K562 (cell line): Measurements from ENCODE around the gene ADIPOR2. TPM values are rescaled to one million over a fixed set of nuclear protein-coding genes. Genes with fewer than 3 reads are reported as not detected.
A peak's percentile ranks its signal among the peaks of the same experiment; 100 is the strongest.

Experiments
- ARID1B ChIP-seq: fragments of 450-650 bp; IDR thresholded peaks from 2 replicates; pipeline ENCODE4 v1.6.1; 2016; ENCODE audit warnings: antibody characterized with exemption, mild to moderate bottlenecking, inconsistent platforms
- ARID3B ChIP-seq: fragments of 250-450 bp; sonication (Bioruptor Pico); IDR thresholded peaks from 2 replicates; pipeline ENCODE4 v1.4.0; 2020; ENCODE audit warnings: borderline replicate concordance
- CAMTA2 ChIP-seq: fragments of 250-450 bp; sonication (Bioruptor Pico); conservative IDR thresholded peaks from 2 replicates; pipeline ENCODE4 v1.5.1; 2022
- CBFA2T3 ChIP-seq: fragments of 450-650 bp; IDR thresholded peaks from 2 replicates; pipeline ENCODE4 v1.6.1; 2017
- CREM ChIP-seq: IDR thresholded peaks from 2 replicates; pipeline ENCODE4 v1.6.1; 2014; ENCODE audit warnings: antibody characterized with exemption, low read depth
- E4F1 ChIP-seq: fragments of 250-450 bp; sonication (Bioruptor Pico); IDR thresholded peaks from 2 replicates; pipeline ENCODE4 v1.5.0; 2021; ENCODE audit warnings: mild to moderate bottlenecking, borderline replicate concordance
- ETV5 ChIP-seq: sonication (generic); formaldehyde crosslinking; IDR thresholded peaks from 2 replicates; pipeline ENCODE4 v1.4.0; 2020; ENCODE audit warnings: low read depth, mild to moderate bottlenecking, missing genetic modification reagents
- HMG20A ChIP-seq: fragments of 450-650 bp; formaldehyde crosslinking; conservative IDR thresholded peaks from 2 replicates; pipeline ENCODE4 v1.4.0; 2020; ENCODE audit warnings: mild to moderate bottlenecking, mixed read lengths
- L3MBTL2 ChIP-seq: fragments of 450-650 bp; IDR thresholded peaks from 2 replicates; pipeline ENCODE4 v1.6.1; 2016; ENCODE audit warnings: mild to moderate bottlenecking, moderate library complexity
- LCOR ChIP-seq: sonication (generic); formaldehyde crosslinking; IDR thresholded peaks from 2 replicates; pipeline ENCODE4 v1.8.0; 2022; ENCODE audit warnings: mild to moderate bottlenecking, missing genetic modification reagents
- MAFK ChIP-seq: IDR thresholded peaks from 2 replicates; pipeline ENCODE4 v1.6.1; 2011; ENCODE audit warnings: low read length, improper control_type of control experiment
- MBD2 ChIP-seq: sonication (generic); IDR thresholded peaks from 2 replicates; pipeline ENCODE4 v1.6.1; 2016; ENCODE audit warnings: low read depth, borderline replicate concordance
- PYGO2 ChIP-seq: fragments of 450-650 bp; IDR thresholded peaks from 2 replicates; pipeline ENCODE4 v1.6.1; 2016; ENCODE audit warnings: mild to moderate bottlenecking, missing genetic modification characterization, moderate library complexity, missing compliant biosample characterization
- RCOR1 ChIP-seq, 2 experiments: IDR thresholded peaks; 2 replicates each; pipeline ENCODE4 v1.6.1; 2012; ENCODE audit warnings: low read depth in 2 of 2, low read length in 2 of 2, borderline replicate concordance in 1 of 2, improper control_type of control experiment in 1 of 2
- SUPT5H ChIP-seq: fragments of 450-650 bp; IDR thresholded peaks from 2 replicates; pipeline ENCODE4 v1.6.1; 2016
- TAF9B ChIP-seq: fragments of 450-650 bp; IDR thresholded peaks from 2 replicates; pipeline ENCODE4 v1.6.1; 2018; ENCODE audit warnings: mild to moderate bottlenecking; ENCODE audit not compliant: partially characterized antibody
- ZBTB26 ChIP-seq: fragments of 450-650 bp; formaldehyde crosslinking; IDR thresholded peaks from 2 replicates; pipeline ENCODE4 v1.4.0; 2022; ENCODE audit warnings: missing genetic modification characterization
- ZBTB33 ChIP-seq: sonication (generic); formaldehyde crosslinking; IDR thresholded peaks from 2 replicates; pipeline ENCODE4 v1.8.1; 2023; ENCODE audit warnings: mild to moderate bottlenecking, missing genetic modification reagents
- ZFX ChIP-seq: sonication (generic); formaldehyde crosslinking; IDR thresholded peaks from 2 replicates; pipeline ENCODE4 v1.8.0; 2022; ENCODE audit warnings: mild to moderate bottlenecking, missing genetic modification reagents, moderate library complexity
- ZNF398 ChIP-seq: fragments of 250-450 bp; sonication (Bioruptor Pico); IDR thresholded peaks from 2 replicates; pipeline ENCODE4 v1.8.0; 2021; ENCODE audit warnings: moderate library complexity, mild to moderate bottlenecking, inconsistent platforms
- polyA plus RNA-seq, 8 experiments: library from polyadenylated mRNA; depleted of rRNA in 4 of 8; stranded (reverse) in 5 of 8; unstranded in 3 of 8; fragments of >200 nt; fragmentation: Nextera tagmentation in 2 of 8; fragmentation: Illumina TruSeq in 1 of 8; extraction: Ambion mirVana in 2 of 8; extraction: Trizol in 1 of 8; gene quantifications; 2 replicates each; pipeline versions ENCODE4 v1.2.1 to v1.2.3, GENCODE V29; 2011 to 2014; ENCODE audit warnings: inconsistent platforms in 1 of 8, missing spikeins in 1 of 8
- total RNA-seq, 7 experiments: library from RNA; depleted of rRNA in 6 of 7; stranded (reverse); fragments of >200 nt in 6 of 7; fragmentation: Illumina TruSeq in 2 of 7; extraction: Trizol in 2 of 7; gene quantifications; 2 replicates each; pipeline versions ENCODE4 v1.2.1 to v1.2.3, GENCODE V29; 2011 to 2021; ENCODE audit warnings: low replicate concordance in 1 of 7

The ADIPOR2 gene
- total and polyA plus RNA-seq, 9 of the 15 experiments (the other 6 are each of a cell fraction or from before 2014, with no cell fraction given), result 10.9 to 63.5 (median 46.0) TPM

GRCh38 chr12:1662761-1663439 is 28.0 kb upstream of the ADIPOR2 start (continued):
- TF ChIP-seq E4F1, result no peak
- no peak for TF ChIP-seq PYGO2 (tag)
- TF ChIP-seq TAF9B, result no peak
- TF ChIP-seq LCOR (CRISPR knock-in tag), result peak; percentile 36; the same call in 1 of the 2 replicates
- no peak for TF ChIP-seq ZNF398 (CRISPR knock-in tag)
- TF ChIP-seq MBD2, result no peak
- TF ChIP-seq ARID3B (CRISPR knock-in tag), result no peak
- 0 out of 4 replicates have a peak, but pooled peaks of 1 of the 2 experiments have one; percentile 8 for TF ChIP-seq RCOR1 (IDR thresholded peaks at IDR 0.05; ENCODE audit: borderline replicate concordance in 1 of 2, low read depth in 2 of 2, low read length in 2 of 2)
- TF ChIP-seq CBFA2T3, result peak; percentile 72
- TF ChIP-seq MAFK, result no peak
- peak; percentile 65; the same call in 1 of the 2 replicates for TF ChIP-seq ZBTB33
- no peak for TF ChIP-seq ZBTB26 (CRISPR knock-in tag)
- TF ChIP-seq L3MBTL2, result peak; percentile 77
- no peak for TF ChIP-seq ETV5 (CRISPR knock-in tag)
- TF ChIP-seq CAMTA2 (CRISPR knock-in tag), result no peak
- TF ChIP-seq SUPT5H, result 0 out of 2 replicates have a peak, but pooled peaks have one; percentile 15
- peak; percentile 63 for TF ChIP-seq ARID1B
- TF ChIP-seq CREM, result 0 out of 2 replicates have a peak, but pooled peaks have one; percentile 22
- TF ChIP-seq HMG20A (CRISPR knock-in tag), result no peak
- peak; percentile 66 for TF ChIP-seq ZFX (CRISPR knock-in tag)
